HepG2 (cell line): Measurements from ENCODE around the gene CENPB. TPM values are rescaled to one million over a fixed set of nuclear protein-coding genes. Genes with fewer than 3 reads are reported as not detected.

Source experiments
- NFE2L2 ChIP-seq: fragments of 150-350 bp; IDR thresholded peaks from 2 replicates; pipeline ENCODE4 v1.6.1; 2014; ENCODE audit warnings: low read length
- NR2F1 ChIP-seq, 2 experiments: fragments of 450-650 bp in 1 of 2; formaldehyde crosslinking in 1 of 2; IDR thresholded peaks; 2 replicates each; pipeline versions ENCODE4 v1.5.0 to v1.6.1; 2016 to 2020; ENCODE audit warnings: mild to moderate bottlenecking in 1 of 2, missing compliant biosample characterization in 1 of 2, missing genetic modification reagents in 1 of 2, moderate library complexity in 1 of 2
- PHB2 ChIP-seq: fragments of 450-650 bp; IDR thresholded peaks from 2 replicates; pipeline ENCODE4 v1.6.1; 2018; ENCODE audit not compliant: partially characterized antibody
- REPIN1 ChIP-seq: sonication (generic); formaldehyde crosslinking; IDR thresholded peaks from 2 replicates; pipeline ENCODE4 v1.8.0; 2022; ENCODE audit warnings: missing genetic modification reagents, low read depth, mild to moderate bottlenecking, borderline replicate concordance
- SOX5 ChIP-seq: IDR thresholded peaks from 2 replicates; pipeline ENCODE4 v1.6.1; 2016; ENCODE audit warnings: borderline replicate concordance
- ZBTB38 ChIP-seq: sonication (generic); formaldehyde crosslinking; IDR thresholded peaks from 2 replicates; pipeline ENCODE4 v1.5.1; 2020; ENCODE audit warnings: mild to moderate bottlenecking, missing genetic modification reagents
- ZFP36 ChIP-seq: fragments of 150-350 bp; IDR thresholded peaks from 2 replicates; pipeline ENCODE4 v1.6.1; 2018; ENCODE audit warnings: borderline replicate concordance, low read length, low read depth; ENCODE audit not compliant: partially characterized antibody
- ZNF572 ChIP-seq: sonication (generic); formaldehyde crosslinking; IDR thresholded peaks from 2 replicates; pipeline ENCODE4 v1.5.1; 2020; ENCODE audit warnings: mild to moderate bottlenecking, missing genetic modification reagents
- ZNF615 ChIP-seq: sonication (generic); formaldehyde crosslinking; IDR thresholded peaks from 2 replicates; pipeline ENCODE4 v1.5.0; 2020; ENCODE audit warnings: mild to moderate bottlenecking, missing genetic modification reagents, borderline replicate concordance
- polyA plus RNA-seq, 8 experiments: library from polyadenylated mRNA; depleted of rRNA in 3 of 8; stranded (reverse) in 7 of 8; unstranded in 1 of 8; fragments of >200 nt; fragmentation: Illumina TruSeq in 4 of 8; extraction: Trizol in 4 of 8; gene quantifications; 2 replicates each; pipeline versions ENCODE4 v1.2.1 to v1.2.3, GENCODE V29; 2011 to 2016; ENCODE audit warnings: low read depth in 4 of 8, missing spikeins in 1 of 8, mixed read lengths in 1 of 8; ENCODE audit not compliant: insufficient read depth in 1 of 8
- total RNA-seq, 5 experiments: library from RNA; depleted of rRNA; stranded (reverse); fragments of >200 nt; fragmentation: Illumina TruSeq; extraction: Trizol; gene quantifications; 2 replicates each; pipeline ENCODE4 v1.2.3, GENCODE V29; 2016; ENCODE audit warnings: low read depth in 1 of 5
- TF ChIP-seq, protein P1 (sequence below): sonication (generic); formaldehyde crosslinking; IDR thresholded peaks from 2 replicates; pipeline ENCODE4 v1.4.0; 2020; ENCODE audit warnings: missing genetic modification reagents
- TF ChIP-seq, protein P2 (sequence below): sonication (generic); formaldehyde crosslinking; IDR thresholded peaks from 2 replicates; pipeline ENCODE4 v1.5.1; 2020; ENCODE audit warnings: mild to moderate bottlenecking, missing genetic modification reagents, borderline replicate concordance
- TF ChIP-seq, protein P3 (sequence below): sonication (generic); formaldehyde crosslinking; IDR thresholded peaks from 2 replicates; pipeline ENCODE4 v1.4.0; 2020; ENCODE audit warnings: missing genetic modification reagents, borderline replicate concordance
- TF ChIP-seq, protein P4 (sequence below): sonication (generic); formaldehyde crosslinking; IDR thresholded peaks from 2 replicates; pipeline ENCODE4 v1.5.0; 2020; ENCODE audit warnings: mild to moderate bottlenecking, missing genetic modification reagents
- TF ChIP-seq, protein P5 (sequence below): sonication (generic); formaldehyde crosslinking; IDR thresholded peaks from 2 replicates; pipeline ENCODE4 v1.4.0; 2020; ENCODE audit warnings: missing genetic modification reagents

The CENPB gene
- total and polyA plus RNA-seq, 2 of the 13 experiments (the other 11 are each of a cell fraction or from before 2014, with no cell fraction given) = 10.4 to 54.5 TPM

DNA sequence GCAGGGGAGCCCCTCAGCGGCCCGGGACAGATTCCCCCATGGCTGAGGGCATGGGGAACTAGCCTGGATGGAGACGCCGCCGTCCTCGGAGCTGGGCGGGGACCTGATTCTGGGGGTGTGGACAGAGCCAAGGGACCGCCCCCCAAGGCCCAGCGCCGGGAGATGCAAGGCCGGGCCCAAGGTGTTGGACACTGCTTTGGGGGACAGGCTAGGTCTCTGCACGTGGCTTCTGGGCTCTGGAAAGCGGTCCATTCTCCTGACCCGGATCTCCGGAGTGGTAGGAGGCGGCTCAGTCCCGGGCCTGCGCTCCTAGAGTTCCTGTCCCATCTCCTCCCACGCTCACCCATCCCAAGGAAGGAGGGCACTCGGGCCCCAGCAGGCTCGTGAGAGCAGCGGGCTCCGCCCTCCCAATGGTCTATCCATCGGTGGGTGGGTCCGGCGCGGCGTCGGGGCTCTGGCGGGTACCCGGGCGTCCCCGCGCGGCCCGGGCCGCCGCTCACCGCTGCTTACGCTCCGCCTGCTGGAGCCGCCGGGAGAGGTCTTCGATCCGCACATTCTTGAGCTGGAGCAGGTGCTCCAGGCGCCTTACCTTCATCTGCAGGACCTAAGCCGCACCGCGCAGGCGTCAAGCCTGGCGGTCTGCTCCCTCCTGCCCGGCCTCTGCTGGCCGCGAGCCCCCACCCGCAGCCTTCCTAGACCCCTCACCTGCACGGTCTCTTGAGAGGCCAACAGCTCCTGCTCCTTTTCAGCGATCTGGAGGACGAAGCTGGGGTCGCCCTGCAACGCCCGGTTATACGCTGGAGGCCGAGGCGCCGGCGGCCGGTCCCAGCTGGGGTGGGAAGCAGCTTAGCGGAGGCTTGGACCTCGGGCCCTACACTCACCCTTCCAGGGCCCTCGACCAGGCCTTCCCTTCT lies 8.6 kb downstream of the CENPB start (continued):
- TF ChIP-seq, protein P1, sequence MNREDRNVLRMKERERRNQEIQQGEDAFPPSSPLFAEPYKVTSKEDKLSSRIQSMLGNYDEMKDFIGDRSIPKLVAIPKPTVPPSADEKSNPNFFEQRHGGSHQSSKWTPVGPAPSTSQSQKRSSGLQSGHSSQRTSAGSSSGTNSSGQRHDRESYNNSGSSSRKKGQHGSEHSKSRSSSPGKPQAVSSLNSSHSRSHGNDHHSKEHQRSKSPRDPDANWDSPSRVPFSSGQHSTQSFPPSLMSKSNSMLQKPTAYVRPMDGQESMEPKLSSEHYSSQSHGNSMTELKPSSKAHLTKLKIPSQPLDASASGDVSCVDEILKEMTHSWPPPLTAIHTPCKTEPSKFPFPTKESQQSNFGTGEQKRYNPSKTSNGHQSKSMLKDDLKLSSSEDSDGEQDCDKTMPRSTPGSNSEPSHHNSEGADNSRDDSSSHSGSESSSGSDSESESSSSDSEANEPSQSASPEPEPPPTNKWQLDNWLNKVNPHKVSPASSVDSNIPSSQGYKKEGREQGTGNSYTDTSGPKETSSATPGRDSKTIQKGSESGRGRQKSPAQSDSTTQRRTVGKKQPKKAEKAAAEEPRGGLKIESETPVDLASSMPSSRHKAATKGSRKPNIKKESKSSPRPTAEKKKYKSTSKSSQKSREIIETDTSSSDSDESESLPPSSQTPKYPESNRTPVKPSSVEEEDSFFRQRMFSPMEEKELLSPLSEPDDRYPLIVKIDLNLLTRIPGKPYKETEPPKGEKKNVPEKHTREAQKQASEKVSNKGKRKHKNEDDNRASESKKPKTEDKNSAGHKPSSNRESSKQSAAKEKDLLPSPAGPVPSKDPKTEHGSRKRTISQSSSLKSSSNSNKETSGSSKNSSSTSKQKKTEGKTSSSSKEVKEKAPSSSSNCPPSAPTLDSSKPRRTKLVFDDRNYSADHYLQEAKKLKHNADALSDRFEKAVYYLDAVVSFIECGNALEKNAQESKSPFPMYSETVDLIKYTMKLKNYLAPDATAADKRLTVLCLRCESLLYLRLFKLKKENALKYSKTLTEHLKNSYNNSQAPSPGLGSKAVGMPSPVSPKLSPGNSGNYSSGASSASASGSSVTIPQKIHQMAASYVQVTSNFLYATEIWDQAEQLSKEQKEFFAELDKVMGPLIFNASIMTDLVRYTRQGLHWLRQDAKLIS (CRISPR knock-in tag) = no peak
- TF ChIP-seq ZNF572 (CRISPR knock-in tag) (0 out of 2 replicates have a peak, but pooled peaks have one; percentile 52), ZNF615 (CRISPR knock-in tag) (no peak), PHB2 (no peak), ZFP36 (no peak), NR2F1 (CRISPR knock-in tag; IDR thresholded peaks at IDR 0.05) (no peak), ZBTB38 (0 out of 2 replicates have a peak, but pooled peaks have one; percentile 2), SOX5 (CRISPR knock-in tag) (no peak), NFE2L2 (no peak), REPIN1 (CRISPR knock-in tag) (no peak)
- TF ChIP-seq, protein P2, sequence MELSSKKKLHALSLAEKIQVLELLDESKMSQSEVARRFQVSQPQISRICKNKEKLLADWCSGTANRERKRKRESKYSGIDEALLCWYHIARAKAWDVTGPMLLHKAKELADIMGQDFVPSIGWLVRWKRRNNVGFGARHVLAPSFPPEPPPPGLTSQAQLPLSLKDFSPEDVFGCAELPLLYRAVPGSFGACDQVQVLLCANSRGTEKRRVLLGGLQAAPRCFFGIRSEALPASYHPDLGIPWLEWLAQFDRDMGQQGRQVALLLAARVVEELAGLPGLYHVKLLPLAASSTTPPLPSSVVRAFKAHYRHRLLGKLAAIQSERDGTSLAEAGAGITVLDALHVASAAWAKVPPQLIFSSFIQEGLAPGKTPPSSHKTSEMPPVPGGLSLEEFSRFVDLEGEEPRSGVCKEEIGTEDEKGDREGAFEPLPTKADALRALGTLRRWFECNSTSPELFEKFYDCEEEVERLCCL (CRISPR knock-in tag) = no peak
- TF ChIP-seq, protein P3, sequence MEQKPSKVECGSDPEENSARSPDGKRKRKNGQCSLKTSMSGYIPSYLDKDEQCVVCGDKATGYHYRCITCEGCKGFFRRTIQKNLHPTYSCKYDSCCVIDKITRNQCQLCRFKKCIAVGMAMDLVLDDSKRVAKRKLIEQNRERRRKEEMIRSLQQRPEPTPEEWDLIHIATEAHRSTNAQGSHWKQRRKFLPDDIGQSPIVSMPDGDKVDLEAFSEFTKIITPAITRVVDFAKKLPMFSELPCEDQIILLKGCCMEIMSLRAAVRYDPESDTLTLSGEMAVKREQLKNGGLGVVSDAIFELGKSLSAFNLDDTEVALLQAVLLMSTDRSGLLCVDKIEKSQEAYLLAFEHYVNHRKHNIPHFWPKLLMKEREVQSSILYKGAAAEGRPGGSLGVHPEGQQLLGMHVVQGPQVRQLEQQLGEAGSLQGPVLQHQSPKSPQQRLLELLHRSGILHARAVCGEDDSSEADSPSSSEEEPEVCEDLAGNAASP (CRISPR knock-in tag) = no peak
- TF ChIP-seq, protein P4, sequence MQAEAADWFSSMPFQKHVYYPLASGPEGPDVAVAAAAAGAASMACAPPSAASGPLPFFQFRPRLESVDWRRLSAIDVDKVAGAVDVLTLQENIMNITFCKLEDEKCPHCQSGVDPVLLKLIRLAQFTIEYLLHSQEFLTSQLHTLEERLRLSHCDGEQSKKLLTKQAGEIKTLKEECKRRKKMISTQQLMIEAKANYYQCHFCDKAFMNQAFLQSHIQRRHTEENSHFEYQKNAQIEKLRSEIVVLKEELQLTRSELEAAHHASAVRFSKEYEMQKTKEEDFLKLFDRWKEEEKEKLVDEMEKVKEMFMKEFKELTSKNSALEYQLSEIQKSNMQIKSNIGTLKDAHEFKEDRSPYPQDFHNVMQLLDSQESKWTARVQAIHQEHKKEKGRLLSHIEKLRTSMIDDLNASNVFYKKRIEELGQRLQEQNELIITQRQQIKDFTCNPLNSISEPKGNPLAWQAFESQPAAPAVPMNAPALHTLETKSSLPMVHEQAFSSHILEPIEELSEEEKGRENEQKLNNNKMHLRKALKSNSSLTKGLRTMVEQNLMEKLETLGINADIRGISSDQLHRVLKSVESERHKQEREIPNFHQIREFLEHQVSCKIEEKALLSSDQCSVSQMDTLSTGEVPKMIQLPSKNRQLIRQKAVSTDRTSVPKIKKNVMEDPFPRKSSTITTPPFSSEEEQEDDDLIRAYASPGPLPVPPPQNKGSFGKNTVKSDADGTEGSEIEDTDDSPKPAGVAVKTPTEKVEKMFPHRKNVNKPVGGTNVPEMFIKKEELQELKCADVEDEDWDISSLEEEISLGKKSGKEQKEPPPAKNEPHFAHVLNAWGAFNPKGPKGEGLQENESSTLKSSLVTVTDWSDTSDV (CRISPR knock-in tag) = no peak; the same call in 1 of the 2 replicates
- TF ChIP-seq, protein P5, sequence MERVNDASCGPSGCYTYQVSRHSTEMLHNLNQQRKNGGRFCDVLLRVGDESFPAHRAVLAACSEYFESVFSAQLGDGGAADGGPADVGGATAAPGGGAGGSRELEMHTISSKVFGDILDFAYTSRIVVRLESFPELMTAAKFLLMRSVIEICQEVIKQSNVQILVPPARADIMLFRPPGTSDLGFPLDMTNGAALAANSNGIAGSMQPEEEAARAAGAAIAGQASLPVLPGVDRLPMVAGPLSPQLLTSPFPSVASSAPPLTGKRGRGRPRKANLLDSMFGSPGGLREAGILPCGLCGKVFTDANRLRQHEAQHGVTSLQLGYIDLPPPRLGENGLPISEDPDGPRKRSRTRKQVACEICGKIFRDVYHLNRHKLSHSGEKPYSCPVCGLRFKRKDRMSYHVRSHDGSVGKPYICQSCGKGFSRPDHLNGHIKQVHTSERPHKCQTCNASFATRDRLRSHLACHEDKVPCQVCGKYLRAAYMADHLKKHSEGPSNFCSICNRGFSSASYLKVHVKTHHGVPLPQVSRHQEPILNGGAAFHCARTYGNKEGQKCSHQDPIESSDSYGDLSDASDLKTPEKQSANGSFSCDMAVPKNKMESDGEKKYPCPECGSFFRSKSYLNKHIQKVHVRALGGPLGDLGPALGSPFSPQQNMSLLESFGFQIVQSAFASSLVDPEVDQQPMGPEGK (CRISPR knock-in tag) = 0 out of 2 replicates have a peak, but pooled peaks have one; percentile 24
